ENCODE measurements around the gene POLR3K.
"Not testable (repeated sequence)": the region's sequence is repeated elsewhere in the genome, so short reads cannot be mapped to it uniquely, and the experiment has no call there.

DNA sequence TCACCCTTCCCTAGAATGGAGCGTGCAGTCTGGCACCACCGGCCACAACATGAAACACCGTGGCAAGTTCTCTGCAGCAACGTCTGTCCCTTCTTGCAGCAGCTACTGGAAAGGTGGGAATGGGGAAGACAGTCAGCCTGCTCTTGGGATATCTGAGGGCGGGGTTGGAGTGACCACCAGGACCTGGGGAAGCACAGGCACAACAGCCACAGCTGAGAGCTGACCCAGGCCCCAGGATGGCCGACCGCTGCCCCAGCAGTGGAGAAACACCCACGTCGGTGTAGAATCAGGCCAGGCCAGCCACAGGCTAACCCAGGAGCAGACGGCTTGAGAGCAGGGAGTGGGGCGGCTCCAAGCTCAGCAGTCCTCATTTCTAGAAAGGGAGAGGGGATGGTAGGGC, 15.2 kb downstream of the POLR3K start:
- TF ChIP-seq POLR2A (IDR thresholded peaks at IDR 0.05; ENCODE audit: low read depth, low read length); POLR2AphosphoS5 (IDR thresholded peaks at IDR 0.05; ENCODE audit: low read depth, low read length); TAF1 (IDR thresholded peaks at IDR 0.05; ENCODE audit: borderline replicate concordance, low read depth, low read length): not testable (repeated sequence)

Data from GM12892 (cell line).